GM23338 (cell line): ENCODE results near the gene SRGAP1. TPM values are rescaled to one million over a fixed set of nuclear protein-coding genes. Genes with fewer than 3 reads are reported as not detected.

Experiments used
- ATAC-seq: fragments of 200-7000 bp; cut with Tn5 transposase; 3 replicates; pipeline ENCODE4 v1.9.1; 2020
- DNase-seq: peaks from one replicate; pipeline ENCODE4 v3.0.0-alpha.2; 2015; ENCODE audit warnings: low spot score
- H2AFZ ChIP-seq: fragments of 200-600 bp; sonication (generic); 2 replicates; pipeline ENCODE4 v1.8.0; 2016; ENCODE audit warnings: antibody characterized with exemption, mild to moderate bottlenecking, moderate library complexity
- H3F3A ChIP-seq: fragments of 200-600 bp; sonication (generic); replicated peaks from 2 replicates; pipeline ENCODE4 v1.8.0; 2017; ENCODE audit warnings: antibody characterized with exemption, mixed run types, low read depth
- H3K27ac ChIP-seq: fragments of 200-600 bp; sonication (generic); 2 replicates; pipeline ENCODE4 v1.6.1; 2016; ENCODE audit warnings: low read depth
- H3K27me3 ChIP-seq: fragments of 200-600 bp; sonication (generic); 2 replicates; pipeline ENCODE4 v1.8.0; 2016; ENCODE audit warnings: mild to moderate bottlenecking, mixed run types, moderate library complexity; ENCODE audit not compliant: insufficient read depth
- H3K36me3 ChIP-seq: fragments of 200-600 bp; sonication (generic); 2 replicates; pipeline ENCODE4 v1.8.0; 2016; ENCODE audit warnings: mild to moderate bottlenecking; ENCODE audit not compliant: insufficient read depth
- H3K4me1 ChIP-seq: fragments of 200-600 bp; sonication (generic); 2 replicates; pipeline ENCODE4 v1.8.0; 2016; ENCODE audit warnings: mild to moderate bottlenecking, moderate library complexity; ENCODE audit not compliant: insufficient read depth
- H3K4me2 ChIP-seq: fragments of 200-600 bp; sonication (generic); 2 replicates; pipeline ENCODE4 v1.7.1; 2017; ENCODE audit warnings: mixed run types
- H3K4me3 ChIP-seq: fragments of 200-600 bp; sonication (generic); 2 replicates; pipeline ENCODE4 v1.6.1; 2016; ENCODE audit warnings: mixed run types
- H3K79me2 ChIP-seq: fragments of 200-600 bp; sonication (generic); replicated peaks from 2 replicates; pipeline ENCODE4 v1.8.0; 2017; ENCODE audit warnings: mild to moderate bottlenecking; ENCODE audit not compliant: insufficient read depth
- H3K9me2 ChIP-seq: fragments of 200-600 bp; sonication (generic); 2 replicates; pipeline ENCODE4 v1.8.0; 2017; ENCODE audit not compliant: insufficient read depth
- H4K20me1 ChIP-seq: fragments of 200-600 bp; sonication (generic); replicated peaks from 2 replicates; pipeline ENCODE4 v1.8.0; 2017; ENCODE audit warnings: mild to moderate bottlenecking; ENCODE audit not compliant: insufficient read depth
- H3K27ac Mint-ChIP-seq: 2 replicates; pipeline ENCODE4 v1.8.0; 2020; ENCODE audit warnings: inconsistent platforms, mild to moderate bottlenecking, moderate library complexity, mixed read lengths
- H3K27me3 Mint-ChIP-seq: 3 replicates; pipeline ENCODE4 v1.8.0; 2022; ENCODE audit warnings: low read depth, mild to moderate bottlenecking, moderate library complexity, mixed read lengths, inconsistent platforms; ENCODE audit not compliant: insufficient read depth, poor library complexity
- H3K36me3 Mint-ChIP-seq: 3 replicates; pipeline ENCODE4 v1.8.0; 2021; ENCODE audit warnings: low read depth, mild to moderate bottlenecking, inconsistent platforms, moderate library complexity, mixed read lengths
- H3K4me1 Mint-ChIP-seq: 3 replicates; pipeline ENCODE4 v1.8.0; 2020; ENCODE audit warnings: mild to moderate bottlenecking, inconsistent platforms, mixed read lengths
- H3K4me3 Mint-ChIP-seq: 3 replicates; pipeline ENCODE4 v1.8.0; 2021; ENCODE audit warnings: moderate library complexity, mild to moderate bottlenecking, inconsistent platforms, mixed read lengths
- H3K9me3 Mint-ChIP-seq: 3 replicates; pipeline ENCODE4 v1.8.0; 2020; ENCODE audit warnings: moderate library complexity, mild to moderate bottlenecking, inconsistent platforms, mixed read lengths
- CREB1 ChIP-seq: fragments of 250-450 bp; sonication (Bioruptor Pico); IDR thresholded peaks from 2 replicates; pipeline ENCODE4 v1.5.0; 2020; ENCODE audit warnings: low read depth, mild to moderate bottlenecking, moderate library complexity
- EZH2 ChIP-seq: fragments of 200-600 bp; sonication (generic); IDR thresholded peaks from one replicate; pipeline ENCODE4 v1.8.0; 2017; ENCODE audit warnings: antibody characterized with exemption, mild to moderate bottlenecking, low read depth; ENCODE audit not compliant: unreplicated experiment
- EZH2phosphoT487 ChIP-seq: fragments of 200-600 bp; sonication (generic); IDR thresholded peaks from one replicate; pipeline ENCODE4 v1.8.1; 2018; ENCODE audit warnings: antibody characterized with exemption; ENCODE audit not compliant: unreplicated experiment
- JUNB ChIP-seq: IDR thresholded peaks from one replicate; pipeline ENCODE4 v1.6.1; 2016; ENCODE audit warnings: antibody characterized with exemption; ENCODE audit not compliant: unreplicated experiment
- NANOG ChIP-seq: IDR thresholded peaks from 2 replicates; pipeline ENCODE4 v1.6.1; 2016; ENCODE audit warnings: antibody characterized with exemption, borderline replicate concordance
- POLR2AphosphoS5 ChIP-seq: IDR thresholded peaks from 2 replicates; pipeline ENCODE4 v1.6.1; 2016; ENCODE audit warnings: antibody characterized with exemption, low read depth
- STAT1 ChIP-seq: IDR thresholded peaks from one replicate; pipeline ENCODE4 v1.6.1; 2016; ENCODE audit warnings: antibody characterized with exemption; ENCODE audit not compliant: unreplicated experiment
- polyA plus RNA-seq: library from polyadenylated mRNA; unstranded; fragments of >200 nt; fragmentation: Nextera tagmentation; extraction: Ambion mirVana; gene quantifications from 2 replicates; pipeline ENCODE4 v1.2.1, GENCODE V29; 2016
- total RNA-seq: library from RNA; depleted of rRNA; stranded (reverse); fragments of >200 nt; shearing (Covaris generic); gene quantifications from 2 replicates; pipeline ENCODE4 v1.2.3, GENCODE V29; 2014
- TF ChIP-seq, protein P1 (sequence below): fragments of 250-450 bp; sonication (Bioruptor Pico); IDR thresholded peaks from 2 replicates; pipeline ENCODE4 v1.5.0; 2020; ENCODE audit warnings: mild to moderate bottlenecking, moderate library complexity
- TF ChIP-seq, protein P2 (sequence below): IDR thresholded peaks from one replicate; pipeline ENCODE4 v1.6.1; 2018; ENCODE audit warnings: antibody characterized with exemption; ENCODE audit not compliant: unreplicated experiment
- TF ChIP-seq, protein P3 (sequence below): IDR thresholded peaks from 2 replicates; pipeline ENCODE4 v1.6.1; 2016; ENCODE audit warnings: antibody characterized with exemption
- TF ChIP-seq, protein P4 (sequence below), 2 experiments: fragments of 200-600 bp in 1 of 2; sonication (generic) in 1 of 2; conservative IDR thresholded peaks; 2 replicates each; pipeline versions ENCODE4 v1.5.1 to v1.6.1; 2016 to 2017; ENCODE audit warnings: antibody characterized with exemption in 2 of 2, low read depth in 2 of 2, mild to moderate bottlenecking in 2 of 2, moderate library complexity in 1 of 2

SRGAP1 gene
- total and polyA plus RNA-seq, 2 experiments from 2014 or later, result 6.1 to 8.1 TPM

DNA sequence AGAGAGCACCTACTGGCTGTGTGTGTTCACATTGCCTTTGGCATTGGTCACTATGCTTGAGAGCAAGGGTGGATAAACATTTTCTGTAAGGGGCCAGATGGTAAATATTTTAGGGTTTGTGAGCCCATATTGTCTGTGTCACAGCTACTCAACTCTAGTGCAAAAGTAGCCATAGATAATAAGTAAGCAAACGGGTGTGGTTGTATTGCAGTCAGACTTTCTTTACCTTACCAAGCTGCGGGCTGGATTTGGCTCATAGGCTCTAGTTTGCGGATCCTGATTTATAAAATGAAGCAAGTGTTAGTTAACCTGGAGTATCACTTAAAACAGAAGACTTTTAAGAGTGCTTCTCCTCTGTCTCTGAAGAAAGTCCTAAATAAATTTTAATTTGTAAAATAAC is 208.6 kb downstream of the SRGAP1 start (continued):
- TF ChIP-seq, protein P1, sequence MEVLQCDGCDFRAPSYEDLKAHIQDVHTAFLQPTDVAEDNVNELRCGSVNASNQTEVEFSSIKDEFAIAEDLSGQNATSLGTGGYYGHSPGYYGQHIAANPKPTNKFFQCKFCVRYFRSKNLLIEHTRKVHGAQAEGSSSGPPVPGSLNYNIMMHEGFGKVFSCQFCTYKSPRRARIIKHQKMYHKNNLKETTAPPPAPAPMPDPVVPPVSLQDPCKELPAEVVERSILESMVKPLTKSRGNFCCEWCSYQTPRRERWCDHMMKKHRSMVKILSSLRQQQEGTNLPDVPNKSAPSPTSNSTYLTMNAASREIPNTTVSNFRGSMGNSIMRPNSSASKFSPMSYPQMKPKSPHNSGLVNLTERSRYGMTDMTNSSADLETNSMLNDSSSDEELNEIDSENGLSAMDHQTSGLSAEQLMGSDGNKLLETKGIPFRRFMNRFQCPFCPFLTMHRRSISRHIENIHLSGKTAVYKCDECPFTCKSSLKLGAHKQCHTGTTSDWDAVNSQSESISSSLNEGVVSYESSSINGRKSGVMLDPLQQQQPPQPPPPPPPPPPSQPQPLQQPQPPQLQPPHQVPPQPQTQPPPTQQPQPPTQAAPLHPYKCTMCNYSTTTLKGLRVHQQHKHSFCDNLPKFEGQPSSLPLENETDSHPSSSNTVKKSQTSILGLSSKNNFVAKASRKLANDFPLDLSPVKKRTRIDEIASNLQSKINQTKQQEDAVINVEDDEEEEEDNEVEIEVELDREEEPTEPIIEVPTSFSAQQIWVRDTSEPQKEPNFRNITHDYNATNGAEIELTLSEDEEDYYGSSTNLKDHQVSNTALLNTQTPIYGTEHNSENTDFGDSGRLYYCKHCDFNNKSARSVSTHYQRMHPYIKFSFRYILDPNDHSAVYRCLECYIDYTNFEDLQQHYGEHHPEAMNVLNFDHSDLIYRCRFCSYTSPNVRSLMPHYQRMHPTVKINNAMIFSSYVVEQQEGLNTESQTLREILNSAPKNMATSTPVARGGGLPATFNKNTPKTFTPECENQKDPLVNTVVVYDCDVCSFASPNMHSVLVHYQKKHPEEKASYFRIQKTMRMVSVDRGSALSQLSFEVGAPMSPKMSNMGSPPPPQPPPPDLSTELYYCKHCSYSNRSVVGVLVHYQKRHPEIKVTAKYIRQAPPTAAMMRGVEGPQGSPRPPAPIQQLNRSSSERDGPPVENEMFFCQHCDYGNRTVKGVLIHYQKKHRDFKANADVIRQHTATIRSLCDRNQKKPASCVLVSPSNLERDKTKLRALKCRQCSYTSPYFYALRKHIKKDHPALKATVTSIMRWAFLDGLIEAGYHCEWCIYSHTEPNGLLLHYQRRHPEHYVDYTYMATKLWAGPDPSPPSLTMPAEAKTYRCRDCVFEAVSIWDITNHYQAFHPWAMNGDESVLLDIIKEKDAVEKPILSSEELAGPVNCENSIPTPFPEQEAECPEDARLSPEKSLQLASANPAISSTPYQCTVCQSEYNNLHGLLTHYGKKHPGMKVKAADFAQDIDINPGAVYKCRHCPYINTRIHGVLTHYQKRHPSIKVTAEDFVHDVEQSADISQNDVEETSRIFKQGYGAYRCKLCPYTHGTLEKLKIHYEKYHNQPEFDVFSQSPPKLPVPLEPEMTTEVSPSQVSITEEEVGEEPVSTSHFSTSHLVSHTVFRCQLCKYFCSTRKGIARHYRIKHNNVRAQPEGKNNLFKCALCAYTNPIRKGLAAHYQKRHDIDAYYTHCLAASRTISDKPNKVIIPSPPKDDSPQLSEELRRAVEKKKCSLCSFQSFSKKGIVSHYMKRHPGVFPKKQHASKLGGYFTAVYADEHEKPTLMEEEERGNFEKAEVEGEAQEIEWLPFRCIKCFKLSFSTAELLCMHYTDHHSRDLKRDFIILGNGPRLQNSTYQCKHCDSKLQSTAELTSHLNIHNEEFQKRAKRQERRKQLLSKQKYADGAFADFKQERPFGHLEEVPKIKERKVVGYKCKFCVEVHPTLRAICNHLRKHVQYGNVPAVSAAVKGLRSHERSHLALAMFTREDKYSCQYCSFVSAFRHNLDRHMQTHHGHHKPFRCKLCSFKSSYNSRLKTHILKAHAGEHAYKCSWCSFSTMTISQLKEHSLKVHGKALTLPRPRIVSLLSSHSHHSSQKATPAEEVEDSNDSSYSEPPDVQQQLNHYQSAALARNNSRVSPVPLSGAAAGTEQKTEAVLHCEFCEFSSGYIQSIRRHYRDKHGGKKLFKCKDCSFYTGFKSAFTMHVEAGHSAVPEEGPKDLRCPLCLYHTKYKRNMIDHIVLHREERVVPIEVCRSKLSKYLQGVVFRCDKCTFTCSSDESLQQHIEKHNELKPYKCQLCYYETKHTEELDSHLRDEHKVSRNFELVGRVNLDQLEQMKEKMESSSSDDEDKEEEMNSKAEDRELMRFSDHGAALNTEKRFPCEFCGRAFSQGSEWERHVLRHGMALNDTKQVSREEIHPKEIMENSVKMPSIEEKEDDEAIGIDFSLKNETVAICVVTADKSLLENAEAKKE, result no peak

DNA sequence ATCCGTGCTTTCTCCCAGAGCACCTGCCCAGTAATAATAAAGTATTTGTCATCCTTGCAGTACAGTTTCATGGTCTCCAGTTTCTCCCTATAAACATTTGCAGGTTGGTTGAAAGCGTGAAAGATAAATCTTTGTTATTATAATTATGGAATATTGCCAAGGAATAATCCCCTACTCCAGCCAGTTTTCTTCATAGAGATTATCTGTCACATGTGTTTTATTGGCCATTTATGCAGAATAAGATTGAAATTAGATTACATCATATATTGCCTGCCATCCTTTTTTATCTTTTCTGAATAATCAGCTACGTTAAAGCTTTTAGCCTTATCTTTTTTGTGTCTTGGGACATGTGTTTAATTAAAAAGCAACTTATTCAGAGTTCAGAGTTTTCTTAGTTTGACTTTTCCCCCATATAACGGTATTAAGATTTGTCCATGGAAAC is 209.6 kb downstream of the SRGAP1 start:
- Mint-ChIP-seq H3K4me1 (peaks cover 7% of the 10 kb centered on the region), H3K4me3 (no peak overlapping the region), H3K27me3 (no peaks in the 10 kb centered on the region), H3K36me3 (peaks cover 9% of the 10 kb centered on the region), H3K9me3 (no peaks in the 10 kb centered on the region), H3K27ac (no peak overlapping the region)
- no peaks in the 10 kb centered on the region for H4K20me1 ChIP-seq
- no peak for ATAC-seq
- no peaks in the 10 kb centered on the region for H3K36me3 ChIP-seq
- no peaks in the 10 kb centered on the region for H3K79me2 ChIP-seq
- no peaks in the 10 kb centered on the region for H3K27me3 ChIP-seq
- no peaks in the 10 kb centered on the region for H3K9me2 ChIP-seq
- H3K4me3 ChIP-seq, result no peak overlapping the region
- DNase-seq, result no peak
- no peaks in the 10 kb centered on the region for H3F3A ChIP-seq
- H3K27ac ChIP-seq, result no peak overlapping the region
- peaks cover 7% of the 10 kb centered on the region; the same call in 1 of the 2 replicates for H3K4me1 ChIP-seq
- TF ChIP-seq, protein P2, sequence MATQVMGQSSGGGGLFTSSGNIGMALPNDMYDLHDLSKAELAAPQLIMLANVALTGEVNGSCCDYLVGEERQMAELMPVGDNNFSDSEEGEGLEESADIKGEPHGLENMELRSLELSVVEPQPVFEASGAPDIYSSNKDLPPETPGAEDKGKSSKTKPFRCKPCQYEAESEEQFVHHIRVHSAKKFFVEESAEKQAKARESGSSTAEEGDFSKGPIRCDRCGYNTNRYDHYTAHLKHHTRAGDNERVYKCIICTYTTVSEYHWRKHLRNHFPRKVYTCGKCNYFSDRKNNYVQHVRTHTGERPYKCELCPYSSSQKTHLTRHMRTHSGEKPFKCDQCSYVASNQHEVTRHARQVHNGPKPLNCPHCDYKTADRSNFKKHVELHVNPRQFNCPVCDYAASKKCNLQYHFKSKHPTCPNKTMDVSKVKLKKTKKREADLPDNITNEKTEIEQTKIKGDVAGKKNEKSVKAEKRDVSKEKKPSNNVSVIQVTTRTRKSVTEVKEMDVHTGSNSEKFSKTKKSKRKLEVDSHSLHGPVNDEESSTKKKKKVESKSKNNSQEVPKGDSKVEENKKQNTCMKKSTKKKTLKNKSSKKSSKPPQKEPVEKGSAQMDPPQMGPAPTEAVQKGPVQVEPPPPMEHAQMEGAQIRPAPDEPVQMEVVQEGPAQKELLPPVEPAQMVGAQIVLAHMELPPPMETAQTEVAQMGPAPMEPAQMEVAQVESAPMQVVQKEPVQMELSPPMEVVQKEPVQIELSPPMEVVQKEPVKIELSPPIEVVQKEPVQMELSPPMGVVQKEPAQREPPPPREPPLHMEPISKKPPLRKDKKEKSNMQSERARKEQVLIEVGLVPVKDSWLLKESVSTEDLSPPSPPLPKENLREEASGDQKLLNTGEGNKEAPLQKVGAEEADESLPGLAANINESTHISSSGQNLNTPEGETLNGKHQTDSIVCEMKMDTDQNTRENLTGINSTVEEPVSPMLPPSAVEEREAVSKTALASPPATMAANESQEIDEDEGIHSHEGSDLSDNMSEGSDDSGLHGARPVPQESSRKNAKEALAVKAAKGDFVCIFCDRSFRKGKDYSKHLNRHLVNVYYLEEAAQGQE, result no peak
- TF ChIP-seq POLR2AphosphoS5, result no peak
- no peak for TF ChIP-seq JUNB
- TF ChIP-seq, protein P3, sequence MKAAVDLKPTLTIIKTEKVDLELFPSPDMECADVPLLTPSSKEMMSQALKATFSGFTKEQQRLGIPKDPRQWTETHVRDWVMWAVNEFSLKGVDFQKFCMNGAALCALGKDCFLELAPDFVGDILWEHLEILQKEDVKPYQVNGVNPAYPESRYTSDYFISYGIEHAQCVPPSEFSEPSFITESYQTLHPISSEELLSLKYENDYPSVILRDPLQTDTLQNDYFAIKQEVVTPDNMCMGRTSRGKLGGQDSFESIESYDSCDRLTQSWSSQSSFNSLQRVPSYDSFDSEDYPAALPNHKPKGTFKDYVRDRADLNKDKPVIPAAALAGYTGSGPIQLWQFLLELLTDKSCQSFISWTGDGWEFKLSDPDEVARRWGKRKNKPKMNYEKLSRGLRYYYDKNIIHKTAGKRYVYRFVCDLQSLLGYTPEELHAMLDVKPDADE, result no peak
- TF ChIP-seq NANOG, result no peak
- no peak for TF ChIP-seq EZH2phosphoT487
- no peak for TF ChIP-seq STAT1
- no peak for TF ChIP-seq CREB1 (CRISPR knock-in tag)
- no peak for TF ChIP-seq EZH2
- TF ChIP-seq, protein P4, sequence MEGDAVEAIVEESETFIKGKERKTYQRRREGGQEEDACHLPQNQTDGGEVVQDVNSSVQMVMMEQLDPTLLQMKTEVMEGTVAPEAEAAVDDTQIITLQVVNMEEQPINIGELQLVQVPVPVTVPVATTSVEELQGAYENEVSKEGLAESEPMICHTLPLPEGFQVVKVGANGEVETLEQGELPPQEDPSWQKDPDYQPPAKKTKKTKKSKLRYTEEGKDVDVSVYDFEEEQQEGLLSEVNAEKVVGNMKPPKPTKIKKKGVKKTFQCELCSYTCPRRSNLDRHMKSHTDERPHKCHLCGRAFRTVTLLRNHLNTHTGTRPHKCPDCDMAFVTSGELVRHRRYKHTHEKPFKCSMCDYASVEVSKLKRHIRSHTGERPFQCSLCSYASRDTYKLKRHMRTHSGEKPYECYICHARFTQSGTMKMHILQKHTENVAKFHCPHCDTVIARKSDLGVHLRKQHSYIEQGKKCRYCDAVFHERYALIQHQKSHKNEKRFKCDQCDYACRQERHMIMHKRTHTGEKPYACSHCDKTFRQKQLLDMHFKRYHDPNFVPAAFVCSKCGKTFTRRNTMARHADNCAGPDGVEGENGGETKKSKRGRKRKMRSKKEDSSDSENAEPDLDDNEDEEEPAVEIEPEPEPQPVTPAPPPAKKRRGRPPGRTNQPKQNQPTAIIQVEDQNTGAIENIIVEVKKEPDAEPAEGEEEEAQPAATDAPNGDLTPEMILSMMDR (conservative IDR thresholded peaks at IDR 0.05; ENCODE audit: low read depth in 2 of 2), result no peak
- no peak overlapping the region for H2AFZ ChIP-seq
- H3K4me2 ChIP-seq, result no peak overlapping the region
